ACHN (cell line): ENCODE data around the gene ZCCHC14.

Experiments used
- DNase-seq: peaks from one replicate; pipeline ENCODE4 v3.0.0-alpha.2; 2015
- in situ Hi-C: cut with HindIII; loops from 2 replicates; pipeline ENCODE4 v1.10.0; 2017; ENCODE audit warnings: low sequenced_read_pairs, low pct_ligation_motif_present, low pct_unique_long_range_greater_than_20kb

Gene ZCCHC14

GRCh38 chr16:87465306-87465705 is 27.5 kb downstream of the ZCCHC14 start:
- in situ Hi-C loops: no loop called here
- DNase-seq: peak; percentile 44

- peak; percentile 84 for DNase-seq
- in situ Hi-C loops: no loop called here
Measured at GRCh38 chr16:87464691-87465300, 28.0 kb downstream of the ZCCHC14 start.

GRCh38 chr16:87463722-87464690 is 28.8 kb downstream of the ZCCHC14 start:
- DNase-seq: peak; percentile 52
- in situ Hi-C loops: no loop called here

GRCh38 chr16:87461466-87461991 is 31.3 kb downstream of the ZCCHC14 start:
- DNase-seq: peak; percentile 97
- in situ Hi-C loops: no loop called here

GRCh38 chr16:87460936-87461335 is 31.9 kb downstream of the ZCCHC14 start:
- in situ Hi-C loops: no loop called here
- no peak for DNase-seq

GRCh38 chr16:87459833-87460232 is 33.0 kb downstream of the ZCCHC14 start:
- in situ Hi-C loops: no loop called here
- DNase-seq: no peak

GRCh38 chr16:87459027-87459426 is 33.8 kb downstream of the ZCCHC14 start:
- in situ Hi-C loops: no loop called here

GRCh38 chr16:87458424-87458915 is 34.4 kb downstream of the ZCCHC14 start:
- DNase-seq: no peak
- in situ Hi-C loops: no loop called here

More at GRCh38 chr16:87459027-87459426, 33.8 kb downstream of the ZCCHC14 start:
- DNase-seq: no peak

GRCh38 chr16:87457709-87458423 is 35.0 kb downstream of the ZCCHC14 start:
- in situ Hi-C loops: no loop called here
- DNase-seq: peak; percentile 99

- in situ Hi-C loops: no loop called here
- peak; percentile 85 for DNase-seq
Measured at GRCh38 chr16:87457061-87457611, 35.7 kb downstream of the ZCCHC14 start.

- in situ Hi-C loops: no loop called here
- DNase-seq: no peak
Measured at GRCh38 chr16:87454391-87454790, 38.4 kb downstream of the ZCCHC14 start.

- DNase-seq: no peak
- in situ Hi-C loops: no loop called here
Measured at GRCh38 chr16:87453326-87453725, 39.5 kb downstream of the ZCCHC14 start.

- DNase-seq: no peak
- in situ Hi-C loops: no loop called here
Measured at GRCh38 chr16:87451563-87452210, 41.1 kb downstream of the ZCCHC14 start.

GRCh38 chr16:87448866-87449265 is 44.0 kb downstream of the ZCCHC14 start:
- in situ Hi-C loops: no loop called here
- no peak for DNase-seq

GRCh38 chr16:87447323-87447722 is 45.5 kb downstream of the ZCCHC14 start:
- no peak for DNase-seq
- in situ Hi-C loops: no loop called here

- DNase-seq: no peak
Measured at GRCh38 chr16:87446479-87446878, 46.3 kb downstream of the ZCCHC14 start.

GRCh38 chr16:87445486-87445885 is 47.3 kb downstream of the ZCCHC14 start:
- no peak for DNase-seq
- in situ Hi-C loops: no loop called here

More at GRCh38 chr16:87446479-87446878, 46.3 kb downstream of the ZCCHC14 start:
- in situ Hi-C loops: no loop called here

GRCh38 chr16:87443964-87444363 is 48.9 kb downstream of the ZCCHC14 start:
- DNase-seq: no peak
- in situ Hi-C loops: no loop called here
